Liver (tissue), 9 donors: Measurements from ENCODE around the gene RBMS3. TPM values are rescaled to one million over a fixed set of nuclear protein-coding genes. Genes with fewer than 3 reads are reported as not detected.

ENCODE experiments used
- DNase-seq: peaks from one replicate; pipeline ENCODE4 v3.0.0-alpha.2; 2017; ENCODE audit warnings: low spot score
- H3K27ac ChIP-seq, 2 donors: one replicate each; pipeline ENCODE4 v1.7.0; 2013; ENCODE audit warnings: inconsistent platforms in 2 of 2, low read length in 2 of 2, control low read depth in 1 of 2, low read depth in 1 of 2, mild to moderate bottlenecking in 1 of 2
- H3K27me3 ChIP-seq, 4 donors: one replicate each; pipeline versions ENCODE4 v1.6.1 to v1.7.0; 2013; ENCODE audit warnings: low read length in 3 of 4, inconsistent platforms in 1 of 4, mild to moderate bottlenecking in 1 of 4, moderate library complexity in 1 of 4; ENCODE audit not compliant: control insufficient read depth in 4 of 4, insufficient read depth in 4 of 4
- H3K36me3 ChIP-seq, 4 donors: one replicate each; pipeline versions ENCODE4 v1.6.1 to v1.7.0; 2013; ENCODE audit warnings: low read length in 3 of 4, mild to moderate bottlenecking in 3 of 4, low read depth in 1 of 4, moderate library complexity in 1 of 4; ENCODE audit not compliant: control insufficient read depth in 4 of 4, insufficient read depth in 3 of 4
- H3K4me1 ChIP-seq, 4 donors: one replicate each; pipeline versions ENCODE4 v1.6.1 to v1.7.0; 2013; ENCODE audit warnings: low read length in 3 of 4, mild to moderate bottlenecking in 3 of 4, moderate library complexity in 1 of 4; ENCODE audit not compliant: control insufficient read depth in 4 of 4, insufficient read depth in 4 of 4
- H3K4me3 ChIP-seq, 3 donors: one replicate each; pipeline versions ENCODE4 v1.6.1 to v1.7.0; 2013; ENCODE audit warnings: low read length in 3 of 3, control low read depth in 1 of 3, low read depth in 1 of 3, mild to moderate bottlenecking in 1 of 3
- H3K9ac ChIP-seq, 2 donors: one replicate each; pipeline ENCODE4 v1.7.0; 2013; ENCODE audit warnings: low read length in 2 of 2, mild to moderate bottlenecking in 2 of 2, moderate library complexity in 2 of 2, control low read depth in 1 of 2, low read depth in 1 of 2
- H3K9me3 ChIP-seq, 4 donors: one replicate each; pipeline versions ENCODE4 v1.6.1 to v1.7.0; 2013; ENCODE audit warnings: low read length in 3 of 4; ENCODE audit not compliant: control insufficient read depth in 4 of 4
- FOXA1 ChIP-seq: IDR thresholded peaks from 2 replicates; pipeline ENCODE4 v1.6.1; 2016; ENCODE audit warnings: antibody characterized with exemption
- FOXA2 ChIP-seq: IDR thresholded peaks from 2 replicates; pipeline ENCODE4 v1.6.1; 2016; ENCODE audit warnings: antibody characterized with exemption
- GABPA ChIP-seq, 2 donors: IDR thresholded peaks in 1 of 2; conservative IDR thresholded peaks in 1 of 2; 2 replicates each; pipeline ENCODE4 v1.6.1; 2016; ENCODE audit warnings: antibody characterized with exemption in 2 of 2, mild to moderate bottlenecking in 1 of 2, moderate library complexity in 1 of 2
- HNF4A ChIP-seq, 2 donors: conservative IDR thresholded peaks; 2 replicates each; pipeline ENCODE4 v1.6.1; 2016; ENCODE audit warnings: antibody characterized with exemption in 2 of 2, mild to moderate bottlenecking in 2 of 2
- HNF4G ChIP-seq: IDR thresholded peaks from 2 replicates; pipeline ENCODE4 v1.6.1; 2016; ENCODE audit warnings: antibody characterized with exemption
- JUND ChIP-seq, 2 donors: IDR thresholded peaks; 2 replicates each; pipeline ENCODE4 v1.6.1; 2016; ENCODE audit warnings: antibody characterized with exemption in 2 of 2
- NR2F2 ChIP-seq: IDR thresholded peaks from 2 replicates; pipeline ENCODE4 v1.6.1; 2016; ENCODE audit warnings: antibody characterized with exemption
- RAD21 ChIP-seq, 2 donors: IDR thresholded peaks; 2 replicates each; pipeline ENCODE4 v1.6.1; 2016; ENCODE audit warnings: antibody characterized with exemption in 2 of 2, mild to moderate bottlenecking in 2 of 2
- RXRA ChIP-seq, 2 donors: IDR thresholded peaks; 2 replicates each; pipeline ENCODE4 v1.6.1; 2017 to 2018; ENCODE audit warnings: antibody characterized with exemption in 2 of 2, mild to moderate bottlenecking in 1 of 2
- SP1 ChIP-seq: IDR thresholded peaks from 2 replicates; pipeline ENCODE4 v1.6.1; 2018; ENCODE audit warnings: antibody characterized with exemption, mild to moderate bottlenecking
- TAF1 ChIP-seq: conservative IDR thresholded peaks from 2 replicates; pipeline ENCODE4 v1.6.1; 2016; ENCODE audit warnings: antibody characterized with exemption, mild to moderate bottlenecking
- YY1 ChIP-seq: IDR thresholded peaks from 2 replicates; pipeline ENCODE4 v1.6.1; 2016; ENCODE audit warnings: antibody characterized with exemption, mild to moderate bottlenecking
- WGBS: extraction: QIAGEN DNeasy Blood & Tissue Kit; methylation state at CpG from one replicate; pipeline ENCODE4 v1.1.7; 2013; 5-methylcytosine and 5-hydroxymethylcytosine counted together
- polyA plus RNA-seq, 2 donors: library from polyadenylated mRNA; stranded (reverse) in 1 of 2; unstranded in 1 of 2; fragments of 200-250 nt in 1 of 2; fragments of >200 nt in 1 of 2; fragmentation: Nextera tagmentation in 1 of 2; extraction: Ambion mirVana in 1 of 2; gene quantifications; one replicate each; pipeline versions ENCODE4 v1.2.1 to v1.2.3, GENCODE V29; 2013 to 2015
- total RNA-seq, 2 donors: library from RNA; depleted of rRNA; stranded (reverse); fragments of >200 nt; gene quantifications; one replicate each; pipeline ENCODE4 v1.2.3, GENCODE V29; 2014
- TF ChIP-seq, protein P1 (sequence below): IDR thresholded peaks from 2 replicates; pipeline ENCODE4 v1.6.1; 2016; ENCODE audit warnings: antibody characterized with exemption
- TF ChIP-seq, protein P2 (sequence below): IDR thresholded peaks from 2 replicates; pipeline ENCODE4 v1.6.1; 2016; ENCODE audit warnings: antibody characterized with exemption, mild to moderate bottlenecking
- TF ChIP-seq, protein P3 (sequence below): IDR thresholded peaks from 2 replicates; pipeline ENCODE4 v1.6.1; 2016; ENCODE audit warnings: antibody characterized with exemption
- TF ChIP-seq, protein P4 (sequence below): IDR thresholded peaks from 2 replicates; pipeline ENCODE4 v1.6.1; 2016; ENCODE audit warnings: antibody characterized with exemption
- TF ChIP-seq, protein P5 (sequence below): fragments of 150-350 bp; IDR thresholded peaks from 2 replicates; pipeline ENCODE4 v1.5.1; 2017; ENCODE audit warnings: improper control_type of control experiment, low read depth, low read length; ENCODE audit not compliant: missing input control
- donor health status: healthy.
- donor health status: healthy.
- donor health status: healthy.
- donor health status: healthy.
- donor health status: healthy.

The RBMS3 gene
- total and polyA plus RNA-seq, 4 donors: 1.2 to 14.9 (median 9.3) TPM

DNA sequence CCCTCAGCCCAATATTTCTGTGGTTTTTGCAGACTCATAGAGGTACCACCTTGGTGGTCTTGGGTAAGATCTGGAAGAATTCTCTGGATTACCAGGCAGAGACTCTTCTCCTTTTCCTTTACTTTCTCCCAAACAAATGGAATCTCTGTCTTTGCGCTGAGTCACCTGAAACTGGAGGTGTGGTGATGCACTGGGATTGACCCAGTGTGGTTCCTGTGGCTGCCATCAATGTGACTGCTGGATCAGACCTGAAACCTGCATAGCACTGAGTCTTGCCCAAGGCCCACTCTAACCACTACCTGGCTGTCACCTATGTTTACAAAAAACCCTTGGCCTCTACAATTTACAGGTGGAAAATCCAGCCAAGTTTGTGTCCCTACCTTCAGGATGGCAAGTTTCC is 295.3 kb downstream of the RBMS3 start:
- H3K27ac ChIP-seq: no peak overlapping the region
- H3K9ac ChIP-seq: no peak overlapping the region
- H3K27me3 ChIP-seq: no peaks in the 10 kb centered on the region
- H3K4me1 ChIP-seq: no peaks in the 10 kb centered on the region
- no peak for DNase-seq
- TF ChIP-seq RXRA (IDR thresholded peaks at IDR 0.05) (no peak), SP1 (no peak), FOXA1 (no peak), RAD21 (IDR thresholded peaks at IDR 0.05) (no peak), TAF1 (no peak), YY1 (no peak), FOXA2 (no peak), HNF4A (conservative IDR thresholded peaks at IDR 0.05) (no peak), NR2F2 (no peak), HNF4G (no peak), GABPA (IDR thresholded peaks at IDR 0.05 in 1 of 2, conservative IDR thresholded peaks at IDR 0.05 in 1 of 2) (no peak), JUND (IDR thresholded peaks at IDR 0.05) (no peak)
- TF ChIP-seq, protein P1, sequence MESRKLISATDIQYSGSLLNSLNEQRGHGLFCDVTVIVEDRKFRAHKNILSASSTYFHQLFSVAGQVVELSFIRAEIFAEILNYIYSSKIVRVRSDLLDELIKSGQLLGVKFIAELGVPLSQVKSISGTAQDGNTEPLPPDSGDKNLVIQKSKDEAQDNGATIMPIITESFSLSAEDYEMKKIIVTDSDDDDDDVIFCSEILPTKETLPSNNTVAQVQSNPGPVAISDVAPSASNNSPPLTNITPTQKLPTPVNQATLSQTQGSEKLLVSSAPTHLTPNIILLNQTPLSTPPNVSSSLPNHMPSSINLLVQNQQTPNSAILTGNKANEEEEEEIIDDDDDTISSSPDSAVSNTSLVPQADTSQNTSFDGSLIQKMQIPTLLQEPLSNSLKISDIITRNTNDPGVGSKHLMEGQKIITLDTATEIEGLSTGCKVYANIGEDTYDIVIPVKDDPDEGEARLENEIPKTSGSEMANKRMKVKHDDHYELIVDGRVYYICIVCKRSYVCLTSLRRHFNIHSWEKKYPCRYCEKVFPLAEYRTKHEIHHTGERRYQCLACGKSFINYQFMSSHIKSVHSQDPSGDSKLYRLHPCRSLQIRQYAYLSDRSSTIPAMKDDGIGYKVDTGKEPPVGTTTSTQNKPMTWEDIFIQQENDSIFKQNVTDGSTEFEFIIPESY: no peak
- TF ChIP-seq, protein P2, sequence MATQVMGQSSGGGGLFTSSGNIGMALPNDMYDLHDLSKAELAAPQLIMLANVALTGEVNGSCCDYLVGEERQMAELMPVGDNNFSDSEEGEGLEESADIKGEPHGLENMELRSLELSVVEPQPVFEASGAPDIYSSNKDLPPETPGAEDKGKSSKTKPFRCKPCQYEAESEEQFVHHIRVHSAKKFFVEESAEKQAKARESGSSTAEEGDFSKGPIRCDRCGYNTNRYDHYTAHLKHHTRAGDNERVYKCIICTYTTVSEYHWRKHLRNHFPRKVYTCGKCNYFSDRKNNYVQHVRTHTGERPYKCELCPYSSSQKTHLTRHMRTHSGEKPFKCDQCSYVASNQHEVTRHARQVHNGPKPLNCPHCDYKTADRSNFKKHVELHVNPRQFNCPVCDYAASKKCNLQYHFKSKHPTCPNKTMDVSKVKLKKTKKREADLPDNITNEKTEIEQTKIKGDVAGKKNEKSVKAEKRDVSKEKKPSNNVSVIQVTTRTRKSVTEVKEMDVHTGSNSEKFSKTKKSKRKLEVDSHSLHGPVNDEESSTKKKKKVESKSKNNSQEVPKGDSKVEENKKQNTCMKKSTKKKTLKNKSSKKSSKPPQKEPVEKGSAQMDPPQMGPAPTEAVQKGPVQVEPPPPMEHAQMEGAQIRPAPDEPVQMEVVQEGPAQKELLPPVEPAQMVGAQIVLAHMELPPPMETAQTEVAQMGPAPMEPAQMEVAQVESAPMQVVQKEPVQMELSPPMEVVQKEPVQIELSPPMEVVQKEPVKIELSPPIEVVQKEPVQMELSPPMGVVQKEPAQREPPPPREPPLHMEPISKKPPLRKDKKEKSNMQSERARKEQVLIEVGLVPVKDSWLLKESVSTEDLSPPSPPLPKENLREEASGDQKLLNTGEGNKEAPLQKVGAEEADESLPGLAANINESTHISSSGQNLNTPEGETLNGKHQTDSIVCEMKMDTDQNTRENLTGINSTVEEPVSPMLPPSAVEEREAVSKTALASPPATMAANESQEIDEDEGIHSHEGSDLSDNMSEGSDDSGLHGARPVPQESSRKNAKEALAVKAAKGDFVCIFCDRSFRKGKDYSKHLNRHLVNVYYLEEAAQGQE: no peak
- TF ChIP-seq, protein P3, sequence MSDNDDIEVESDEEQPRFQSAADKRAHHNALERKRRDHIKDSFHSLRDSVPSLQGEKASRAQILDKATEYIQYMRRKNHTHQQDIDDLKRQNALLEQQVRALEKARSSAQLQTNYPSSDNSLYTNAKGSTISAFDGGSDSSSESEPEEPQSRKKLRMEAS: no peak
- TF ChIP-seq, protein P4, sequence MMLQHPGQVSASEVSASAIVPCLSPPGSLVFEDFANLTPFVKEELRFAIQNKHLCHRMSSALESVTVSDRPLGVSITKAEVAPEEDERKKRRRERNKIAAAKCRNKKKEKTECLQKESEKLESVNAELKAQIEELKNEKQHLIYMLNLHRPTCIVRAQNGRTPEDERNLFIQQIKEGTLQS: no peak
- H3K36me3 ChIP-seq: no peaks in the 10 kb centered on the region
- 100% methylated on average over 1 of the region's 1 CpG for WGBS
- no peaks in the 10 kb centered on the region for H3K9me3 ChIP-seq
- no peak overlapping the region for H3K4me3 ChIP-seq

DNA sequence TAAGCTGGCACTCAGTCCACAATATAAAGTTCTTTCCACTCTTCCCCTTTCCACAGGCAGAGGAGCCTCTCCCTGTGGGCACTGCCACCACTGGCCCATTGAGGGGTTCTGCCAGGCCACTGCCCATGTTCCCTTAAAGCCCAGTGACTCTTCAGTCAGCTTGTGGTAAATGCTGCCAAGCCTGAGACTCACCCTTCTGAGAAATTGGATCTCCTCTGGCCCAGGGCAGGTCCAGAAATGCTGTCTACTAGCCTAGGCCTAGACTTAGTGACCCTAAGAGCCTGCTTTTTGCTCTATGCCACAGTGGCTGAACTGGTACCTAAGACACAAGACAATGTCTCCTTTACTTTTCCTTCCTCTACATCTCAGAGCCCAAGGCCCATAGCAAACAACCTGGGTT is 295.8 kb downstream of the RBMS3 start:
- TF ChIP-seq SP1 (no peak), TAF1 (no peak), RAD21 (IDR thresholded peaks at IDR 0.05) (no peak), RXRA (IDR thresholded peaks at IDR 0.05) (no peak), HNF4G (no peak), FOXA2 (no peak), GABPA (IDR thresholded peaks at IDR 0.05 in 1 of 2, conservative IDR thresholded peaks at IDR 0.05 in 1 of 2) (no peak), JUND (IDR thresholded peaks at IDR 0.05) (no peak), FOXA1 (no peak), YY1 (no peak), HNF4A (conservative IDR thresholded peaks at IDR 0.05) (no peak)
- TF ChIP-seq, protein P1: no peak
- TF ChIP-seq, protein P5, sequence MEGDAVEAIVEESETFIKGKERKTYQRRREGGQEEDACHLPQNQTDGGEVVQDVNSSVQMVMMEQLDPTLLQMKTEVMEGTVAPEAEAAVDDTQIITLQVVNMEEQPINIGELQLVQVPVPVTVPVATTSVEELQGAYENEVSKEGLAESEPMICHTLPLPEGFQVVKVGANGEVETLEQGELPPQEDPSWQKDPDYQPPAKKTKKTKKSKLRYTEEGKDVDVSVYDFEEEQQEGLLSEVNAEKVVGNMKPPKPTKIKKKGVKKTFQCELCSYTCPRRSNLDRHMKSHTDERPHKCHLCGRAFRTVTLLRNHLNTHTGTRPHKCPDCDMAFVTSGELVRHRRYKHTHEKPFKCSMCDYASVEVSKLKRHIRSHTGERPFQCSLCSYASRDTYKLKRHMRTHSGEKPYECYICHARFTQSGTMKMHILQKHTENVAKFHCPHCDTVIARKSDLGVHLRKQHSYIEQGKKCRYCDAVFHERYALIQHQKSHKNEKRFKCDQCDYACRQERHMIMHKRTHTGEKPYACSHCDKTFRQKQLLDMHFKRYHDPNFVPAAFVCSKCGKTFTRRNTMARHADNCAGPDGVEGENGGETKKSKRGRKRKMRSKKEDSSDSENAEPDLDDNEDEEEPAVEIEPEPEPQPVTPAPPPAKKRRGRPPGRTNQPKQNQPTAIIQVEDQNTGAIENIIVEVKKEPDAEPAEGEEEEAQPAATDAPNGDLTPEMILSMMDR: no peak
- TF ChIP-seq, protein P4: no peak
- TF ChIP-seq, protein P2: no peak
- DNase-seq: no peak
- no peaks in the 10 kb centered on the region for H3K4me1 ChIP-seq

More for the DNA sequence above, 295.8 kb downstream of the RBMS3 start:
- Histone ChIP-seq H3K27me3 (no peaks in the 10 kb centered on the region), H3K4me3 (no peak overlapping the region), H3K9ac (no peak overlapping the region), H3K27ac (no peak overlapping the region), H3K36me3 (no peaks in the 10 kb centered on the region), H3K9me3 (no peaks in the 10 kb centered on the region)
